ENCODE measurements around the gene LPCAT3.
A peak's percentile ranks its signal among the peaks of the same experiment; 100 is the strongest.

LPCAT3 gene

DNA sequence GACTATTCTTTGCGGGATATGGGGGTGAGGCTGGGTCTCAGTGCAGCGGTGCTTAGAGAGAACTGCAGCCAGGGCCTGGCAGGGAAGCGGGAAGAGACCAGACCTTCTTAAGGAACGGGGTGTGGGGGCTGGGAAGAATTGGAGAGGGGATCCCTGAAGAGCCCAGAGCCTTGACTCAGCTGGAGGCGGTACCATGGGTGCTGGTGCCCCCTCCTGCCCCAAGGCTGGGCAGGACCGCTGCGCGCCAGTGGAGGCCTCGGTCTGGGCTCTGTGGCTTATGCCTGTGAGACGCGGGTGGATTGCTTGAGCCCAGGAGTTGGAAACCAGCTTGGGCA, 76.0 kb downstream of the LPCAT3 start:
- TF ChIP-seq CTCF (IDR thresholded peaks at IDR 0.05; ENCODE audit: low read depth, low read length, missing control alignments), result no peak
- no peak overlapping the region for H3K4me3 ChIP-seq (replicated peaks; ENCODE audit: low read depth, low read length)
- no peak for DNase-seq (ENCODE audit: extremely low read depth, low read depth)

GRCh38 chr12:6941782-6942181, 76.5 kb downstream of the LPCAT3 start:
- no peak for TF ChIP-seq CTCF (IDR thresholded peaks at IDR 0.05; ENCODE audit: low read depth, low read length, missing control alignments)
- DNase-seq (ENCODE audit: extremely low read depth, low read depth), result no peak
- H3K4me3 ChIP-seq (replicated peaks; ENCODE audit: low read depth, low read length), result no peak overlapping the region

DNA sequence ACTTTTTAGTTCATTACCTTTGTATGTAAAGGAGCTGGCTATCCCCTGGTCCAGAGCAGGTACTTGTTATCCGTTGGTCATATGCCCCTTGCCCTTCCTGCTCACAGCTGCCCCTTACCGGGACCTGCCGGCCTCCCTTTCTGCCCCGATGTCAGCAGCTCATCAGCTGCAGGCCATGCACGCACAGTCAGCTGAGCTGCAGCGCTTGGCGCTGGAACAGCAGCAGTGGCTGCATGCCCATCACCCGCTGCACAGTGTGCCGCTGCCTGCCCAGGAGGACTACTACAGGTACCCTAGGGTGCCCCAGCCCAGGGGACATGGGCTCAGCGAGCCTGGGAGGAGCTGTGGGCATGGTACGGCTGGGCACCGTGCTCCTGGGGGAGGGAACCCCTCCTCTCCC, 77.0 kb downstream of the LPCAT3 start:
- no peak overlapping the region for H3K4me3 ChIP-seq (replicated peaks; ENCODE audit: low read depth, low read length)
- no peak for TF ChIP-seq CTCF (IDR thresholded peaks at IDR 0.05; ENCODE audit: low read depth, low read length, missing control alignments)
- no peak for DNase-seq (ENCODE audit: extremely low read depth, low read depth)

DNA sequence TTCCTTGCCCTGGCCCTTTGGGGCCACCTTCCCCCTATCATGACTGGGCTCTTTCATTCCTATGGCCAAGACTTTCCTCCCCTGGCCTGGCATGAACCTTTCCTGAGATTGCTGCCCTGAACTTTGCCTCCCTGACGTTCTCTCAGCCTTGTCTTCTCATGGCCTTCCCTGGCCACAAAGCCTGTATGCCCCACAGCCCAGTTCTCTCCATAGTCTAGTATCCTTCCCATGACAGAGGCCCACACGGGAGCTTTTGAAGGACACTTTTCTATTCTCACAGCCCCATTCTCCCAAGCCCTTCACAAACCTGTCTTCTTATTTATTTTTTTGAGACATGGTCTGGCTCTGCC, 79.1 kb downstream of the LPCAT3 start:
- DNase-seq (ENCODE audit: extremely low read depth, low read depth), result no peak
- TF ChIP-seq CTCF (IDR thresholded peaks at IDR 0.05; ENCODE audit: low read depth, low read length, missing control alignments), result no peak

GRCh38 chr12:6938353-6939190, 79.7 kb downstream of the LPCAT3 start:
- no peak for DNase-seq (ENCODE audit: extremely low read depth, low read depth)
- no peak for TF ChIP-seq CTCF (IDR thresholded peaks at IDR 0.05; ENCODE audit: low read depth, low read length, missing control alignments)
- H3K4me3 ChIP-seq (replicated peaks; ENCODE audit: low read depth, low read length), result no peak overlapping the region

More for the DNA sequence above, 79.1 kb downstream of the LPCAT3 start:
- H3K4me3 ChIP-seq (replicated peaks; ENCODE audit: low read depth, low read length), result no peak overlapping the region

DNA sequence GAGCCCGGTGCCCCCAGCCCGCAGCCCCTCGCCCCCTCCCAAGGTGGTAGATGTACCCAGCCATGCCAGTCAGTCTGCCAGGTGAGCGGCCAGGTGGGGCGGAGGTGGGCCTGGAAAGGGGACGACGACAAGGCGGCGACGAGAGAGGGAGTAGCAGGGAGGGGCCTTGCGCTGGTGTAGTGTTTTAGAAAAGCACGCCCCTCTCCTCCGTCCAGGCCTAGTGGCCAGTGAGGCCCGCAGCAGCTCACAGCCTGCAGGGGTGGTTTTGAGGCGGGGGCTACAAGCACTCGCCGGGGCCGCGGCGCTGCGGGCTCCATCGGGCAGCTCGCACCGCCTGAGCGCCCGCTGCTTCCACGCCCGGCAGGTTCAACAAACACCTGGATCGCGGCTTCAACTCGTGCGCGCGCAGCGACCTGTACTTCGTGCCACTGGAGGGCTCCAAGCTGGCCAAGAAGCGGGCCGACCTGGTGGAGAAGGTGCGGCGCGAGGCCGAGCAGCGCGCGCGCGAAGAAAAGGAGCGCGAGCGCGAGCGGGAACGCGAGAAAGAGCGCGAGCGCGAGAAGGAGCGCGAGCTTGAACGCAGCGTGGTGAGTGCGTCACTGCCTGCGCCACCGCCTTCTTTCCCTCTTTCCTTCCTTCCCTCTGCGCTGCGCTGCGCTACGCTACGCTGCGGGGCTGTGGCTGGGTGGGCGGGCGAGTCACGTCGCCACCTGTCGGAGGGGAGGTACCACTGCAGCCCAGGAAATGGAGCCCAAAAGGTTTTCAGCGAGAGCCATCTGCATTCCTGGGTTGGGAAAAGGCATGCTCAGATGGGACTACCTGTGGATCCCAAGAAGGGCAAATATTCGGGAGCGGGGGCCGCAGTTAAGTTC, 80.6 kb downstream of the LPCAT3 start:
- peak overlapping the region; percentile 54 for H3K4me3 ChIP-seq (replicated peaks; ENCODE audit: low read depth, low read length)
- peak; percentile 88 for TF ChIP-seq CTCF (IDR thresholded peaks at IDR 0.05; ENCODE audit: low read depth, low read length, missing control alignments)
- DNase-seq (ENCODE audit: extremely low read depth, low read depth), result no peak

Measured in HFF-Myc (cell line).